Osteoblast (primary cell): ENCODE data around the gene PRICKLE2. TPM values are rescaled to one million over a fixed set of nuclear protein-coding genes. Genes with fewer than 3 reads are reported as not detected.
A peak's percentile ranks its signal among the peaks of the same experiment; 100 is the strongest.

ENCODE experiments used
- DNase-seq: peaks from one replicate; pipeline ENCODE4 v3.0.0; 2011; ENCODE audit warnings: low spot score, mixed read lengths; ENCODE audit not compliant: insufficient read length; ENCODE audit errors: missing footprints
- H2AFZ ChIP-seq: 2 replicates; pipeline ENCODE4 v1.6.0; 2011; ENCODE audit warnings: mild to moderate bottlenecking, low read length
- H3K27ac ChIP-seq: 2 replicates; pipeline ENCODE4 v1.5.1; 2011; ENCODE audit warnings: mild to moderate bottlenecking, low read depth, low read length, moderate library complexity
- H3K27me3 ChIP-seq: 2 replicates; pipeline ENCODE4 v1.6.0; 2012; ENCODE audit warnings: mild to moderate bottlenecking, control low read depth, inconsistent platforms, low read length, moderate library complexity; ENCODE audit not compliant: insufficient read depth
- H3K36me3 ChIP-seq: 2 replicates; pipeline ENCODE4 v1.5.1; 2011; ENCODE audit warnings: mild to moderate bottlenecking, low read length, control low read depth, moderate library complexity; ENCODE audit not compliant: insufficient read depth
- H3K4me1 ChIP-seq: 2 replicates; pipeline ENCODE4 v1.5.1; 2011; ENCODE audit warnings: mild to moderate bottlenecking, low read length, control low read depth, moderate library complexity; ENCODE audit not compliant: insufficient read depth
- H3K4me2 ChIP-seq: 2 replicates; pipeline ENCODE4 v1.6.0; 2011; ENCODE audit warnings: mild to moderate bottlenecking, low read length; ENCODE audit not compliant: insufficient read depth
- H3K4me3 ChIP-seq: fragments of 200-600 bp; sonication (generic); 3 replicates; pipeline ENCODE4 v1.5.1; 2012; ENCODE audit warnings: mild to moderate bottlenecking, low read length, inconsistent platforms; ENCODE audit not compliant: insufficient read depth
- H3K79me2 ChIP-seq: 2 replicates; pipeline ENCODE4 v1.6.0; 2012; ENCODE audit warnings: mild to moderate bottlenecking, low read length, control low read depth, inconsistent platforms; ENCODE audit not compliant: insufficient read depth
- H3K9me3 ChIP-seq: 2 replicates; pipeline ENCODE4 v1.5.1; 2011; ENCODE audit warnings: low read depth, low read length, control low read depth
- H4K20me1 ChIP-seq: 2 replicates; pipeline ENCODE4 v1.6.0; 2012; ENCODE audit warnings: mild to moderate bottlenecking, low read length, control low read depth; ENCODE audit not compliant: insufficient read depth
- CTCF ChIP-seq: IDR thresholded peaks from 2 replicates; pipeline ENCODE4 v1.5.1; 2011; ENCODE audit warnings: mild to moderate bottlenecking, low read depth, low read length, moderate library complexity; ENCODE audit errors: extremely low read depth
- total RNA-seq: library from RNA; depleted of rRNA; stranded (reverse); fragments of >200 nt; gene quantifications from 2 replicates; pipeline ENCODE4 v1.2.3, GENCODE V29; 2012

The PRICKLE2 gene
- total RNA-seq, 1 donor: 18.8 TPM

- H3K4me2 ChIP-seq: peak overlapping the region; percentile 41
These were observed 39.3 kb upstream of the PRICKLE2 start for GRCh38 chr3:64264501-64265109.

DNA sequence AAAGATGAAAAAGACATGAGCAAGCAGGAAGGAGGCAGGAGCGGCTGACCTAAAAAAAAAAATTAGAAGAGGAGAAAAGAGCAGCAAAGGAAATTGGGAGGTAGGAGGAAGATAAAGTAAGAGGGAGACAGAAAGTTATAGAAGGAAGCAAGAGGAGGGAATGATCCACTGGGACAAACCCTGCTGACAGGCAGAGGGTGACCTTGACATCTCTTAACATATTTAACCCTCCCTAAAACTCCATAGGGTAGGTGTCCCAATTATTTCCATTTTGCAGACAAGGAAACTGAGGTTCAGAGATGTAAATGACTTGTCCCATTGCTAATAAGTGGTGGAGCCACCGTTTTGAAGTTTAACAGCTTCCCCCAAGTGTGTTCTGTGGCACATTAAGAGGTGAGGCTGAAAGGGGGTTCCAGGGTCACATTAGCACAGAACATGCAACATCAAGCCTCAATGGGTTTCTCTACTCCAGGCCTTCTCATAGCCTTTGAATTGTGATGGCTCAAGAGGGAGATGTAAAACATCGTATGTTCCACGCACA is 37.4 kb upstream of the PRICKLE2 start:
- H3K36me3 ChIP-seq: no peaks in the 10 kb centered on the region
- no peak overlapping the region for H3K4me3 ChIP-seq
- H3K9me3 ChIP-seq: no peaks in the 10 kb centered on the region
- no peak for TF ChIP-seq CTCF
- H3K79me2 ChIP-seq: peaks cover 65% of the 10 kb centered on the region
- peaks cover 36% of the 10 kb centered on the region for H3K4me1 ChIP-seq
- no peak overlapping the region for H3K27ac ChIP-seq
- no peak overlapping the region for H3K4me2 ChIP-seq
- DNase-seq: no peak
- H2AFZ ChIP-seq: no peak overlapping the region
- peaks cover 28% of the 10 kb centered on the region for H4K20me1 ChIP-seq
- H3K27me3 ChIP-seq: no peaks in the 10 kb centered on the region

More at GRCh38 chr3:64264501-64265109, 39.3 kb upstream of the PRICKLE2 start:
- Histone ChIP-seq H3K4me1 (peaks cover 41% of the 10 kb centered on the region), H3K9me3 (no peaks in the 10 kb centered on the region), H2AFZ (no peak overlapping the region), H3K4me3 (no peak overlapping the region), H3K27me3 (no peaks in the 10 kb centered on the region), H4K20me1 (peaks cover 28% of the 10 kb centered on the region), H3K79me2 (peaks cover 52% of the 10 kb centered on the region), H3K27ac (peak overlapping the region; percentile 73), H3K36me3 (no peaks in the 10 kb centered on the region)
- DNase-seq: no peak
- TF ChIP-seq CTCF: no peak

DNA sequence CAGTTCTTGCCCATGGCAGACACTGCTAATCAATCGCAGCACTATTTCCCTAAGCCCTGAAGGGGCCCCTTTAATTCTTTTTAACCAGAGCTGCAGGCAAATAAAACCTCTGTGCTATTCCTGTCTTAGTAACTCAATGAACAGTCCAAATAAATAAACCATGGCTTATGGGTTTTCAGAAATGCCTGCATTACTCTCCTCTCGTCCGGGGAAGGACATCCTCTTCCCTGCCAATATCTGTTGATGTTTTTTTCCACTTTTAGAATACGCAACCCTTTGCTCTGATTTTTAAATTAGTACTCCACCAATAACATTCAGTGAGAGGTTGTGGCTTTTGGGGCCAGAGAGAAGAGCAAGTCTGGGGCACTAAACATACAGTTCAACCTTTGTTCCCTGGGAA is 35.2 kb upstream of the PRICKLE2 start:
- DNase-seq: no peak
- Histone ChIP-seq H3K4me2 (no peak overlapping the region), H2AFZ (no peak overlapping the region), H3K4me3 (no peak overlapping the region), H3K27me3 (no peaks in the 10 kb centered on the region), H3K9me3 (no peaks in the 10 kb centered on the region), H4K20me1 (peaks cover 36% of the 10 kb centered on the region), H3K79me2 (peaks cover 79% of the 10 kb centered on the region), H3K36me3 (no peaks in the 10 kb centered on the region), H3K4me1 (peaks cover 19% of the 10 kb centered on the region), H3K27ac (no peak overlapping the region)
- TF ChIP-seq CTCF: no peak

DNA sequence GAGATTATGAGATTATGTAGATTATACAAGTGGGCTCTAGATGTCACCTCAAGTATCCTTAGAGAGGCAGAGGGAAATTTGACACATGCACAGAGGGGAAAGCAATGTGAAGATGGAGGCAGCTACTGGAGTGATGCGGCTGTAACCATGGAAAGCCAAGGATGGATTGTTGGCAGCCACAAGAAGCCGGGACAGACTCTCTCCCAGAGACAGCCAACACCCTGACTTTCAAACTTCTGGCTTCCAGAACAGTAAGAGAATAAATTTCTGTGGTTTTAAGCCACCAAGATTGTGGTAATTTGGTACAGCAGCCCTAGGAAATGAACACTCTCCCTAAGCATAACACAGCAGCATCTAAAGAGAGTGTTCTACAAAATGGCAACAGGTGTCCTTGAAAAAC is 34.4 kb upstream of the PRICKLE2 start:
- TF ChIP-seq CTCF: no peak
- Histone ChIP-seq H3K36me3 (no peaks in the 10 kb centered on the region), H3K27me3 (no peaks in the 10 kb centered on the region), H3K4me2 (no peak overlapping the region), H3K4me3 (no peak overlapping the region), H2AFZ (no peak overlapping the region), H3K9me3 (no peaks in the 10 kb centered on the region), H4K20me1 (peaks cover 36% of the 10 kb centered on the region), H3K27ac (no peak overlapping the region), H3K79me2 (peaks cover 76% of the 10 kb centered on the region), H3K4me1 (peaks cover 11% of the 10 kb centered on the region)
- no peak for DNase-seq
